ENCODE data around the gene VPS26C. TPM values are rescaled to one million over a fixed set of nuclear protein-coding genes. Genes with fewer than 3 reads are reported as not detected.

Gene VPS26C
- total and polyA plus RNA-seq, 8 donors, result 15.3 to 118 (median 40.1) TPM

DNA sequence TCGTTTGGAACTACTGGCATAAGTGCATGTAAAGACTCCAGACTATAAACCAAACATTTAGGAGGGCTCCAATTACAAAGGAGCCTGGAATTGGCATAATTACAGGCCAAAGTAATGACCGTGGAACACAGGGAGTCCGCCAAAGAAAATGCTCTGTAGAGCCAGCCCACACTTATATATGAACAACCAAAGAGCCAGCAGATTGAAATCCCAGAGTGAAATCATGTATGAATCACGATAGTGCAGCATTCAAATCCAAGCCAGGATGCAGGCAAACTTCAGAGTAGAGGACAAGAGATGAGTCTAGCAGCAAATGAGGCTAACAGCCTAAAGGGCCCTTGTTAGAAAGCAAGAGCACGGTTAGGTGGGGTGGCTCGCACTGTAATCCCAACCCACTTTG is 13.1 kb downstream of the VPS26C start:
- intact Hi-C loops (cut with DNase I; ENCODE audit: low total_unique reads), result no loop called here
- no peak for TF ChIP-seq POLR2AphosphoS5 (IDR thresholded peaks at IDR 0.05)
- TF ChIP-seq CTCF (IDR thresholded peaks at IDR 0.05), result no peak
- no peak for TF ChIP-seq EP300 (IDR thresholded peaks at IDR 0.05)
- TF ChIP-seq POLR2A (IDR thresholded peaks at IDR 0.05), result no peak
- no peak overlapping the region for H3K4me3 ChIP-seq
- no peak overlapping the region for H3K27ac ChIP-seq
- no peaks in the 10 kb centered on the region for H3K9me3 ChIP-seq
- H3K36me3 ChIP-seq, result no peaks in the 10 kb centered on the region
- H3K27me3 ChIP-seq, result no peaks in the 10 kb centered on the region
- 64 to 77% (median 73%) methylated on average over 6 of the region's 6 CpGs for WGBS, 5 donors
- peaks cover 10 to 43% (median 25%) of the 10 kb centered on the region in 4 donors for H3K4me1 ChIP-seq
- no peak for DNase-seq

- H3K27me3 ChIP-seq, result no peaks in the 10 kb centered on the region
- intact Hi-C loops (cut with DNase I; ENCODE audit: low total_unique reads), result no loop called here
- no peak for DNase-seq
- no peaks in the 10 kb centered on the region for H3K36me3 ChIP-seq
- H3K9me3 ChIP-seq, result no peaks in the 10 kb centered on the region
- H3K4me1 ChIP-seq, result peaks cover 0 to 28% (median 5%) of the 10 kb centered on the region in 4 donors
- 74 to 88% (median 84%) methylated on average over 2 of the region's 2 CpGs for WGBS, 5 donors
- H3K27ac ChIP-seq, result no peak overlapping the region
- no peak overlapping the region for H3K4me3 ChIP-seq
- no peak for TF ChIP-seq POLR2AphosphoS5 (IDR thresholded peaks at IDR 0.05)
- no peak for TF ChIP-seq CTCF (IDR thresholded peaks at IDR 0.05)
- TF ChIP-seq EP300 (IDR thresholded peaks at IDR 0.05), result no peak
- no peak for TF ChIP-seq POLR2A (IDR thresholded peaks at IDR 0.05)
These were observed 15.9 kb downstream of the VPS26C start for GRCh38 chr21:37251294-37251634.

- Histone ChIP-seq H3K9me3 (no peaks in the 10 kb centered on the region), H3K4me3 (no peak overlapping the region), H3K27ac (no peak overlapping the region), H3K27me3 (no peaks in the 10 kb centered on the region), H3K36me3 (no peaks in the 10 kb centered on the region), H3K4me1 (peaks cover 0 to 27% (median 11%) of the 10 kb centered on the region in 4 donors)
- no peak for DNase-seq
- TF ChIP-seq EP300 (IDR thresholded peaks at IDR 0.05) (no peak), POLR2A (IDR thresholded peaks at IDR 0.05) (no peak), CTCF (IDR thresholded peaks at IDR 0.05) (no peak), POLR2AphosphoS5 (IDR thresholded peaks at IDR 0.05) (no peak)
- 83 to 88% (median 85%) methylated on average over 3 of the region's 3 CpGs for WGBS, 5 donors
- intact Hi-C loops (cut with DNase I; ENCODE audit: low total_unique reads), result no loop called here
These were observed 17.8 kb downstream of the VPS26C start for GRCh38 chr21:37249112-37249904.

GRCh38 chr21:37248298-37248697 is 18.8 kb downstream of the VPS26C start:
- 85 to 95% (median 88%) methylated on average over 1 of the region's 1 CpG for WGBS, 5 donors
- no peak overlapping the region for H3K27ac ChIP-seq
- no peaks in the 10 kb centered on the region for H3K36me3 ChIP-seq
- peaks cover 0 to 27% (median 13%) of the 10 kb centered on the region in 4 donors for H3K4me1 ChIP-seq
- H3K27me3 ChIP-seq, result no peaks in the 10 kb centered on the region
- no peak for DNase-seq
- no peak for TF ChIP-seq POLR2A (IDR thresholded peaks at IDR 0.05)
- no peak for TF ChIP-seq POLR2AphosphoS5 (IDR thresholded peaks at IDR 0.05)
- no peak for TF ChIP-seq EP300 (IDR thresholded peaks at IDR 0.05)
- TF ChIP-seq CTCF (IDR thresholded peaks at IDR 0.05), result no peak
- no peaks in the 10 kb centered on the region for H3K9me3 ChIP-seq
- no peak overlapping the region for H3K4me3 ChIP-seq
- intact Hi-C loops (cut with DNase I; ENCODE audit: low total_unique reads), result no loop called here

Measured in stomach (tissue), 9 donors.